Astrocyte of the hippocampus (primary cell): Measurements from ENCODE around the gene OPRM1.
A peak's percentile ranks its signal among the peaks of the same experiment; 100 is the strongest.

Experiments used
- DNase-seq: peaks from one replicate; pipeline ENCODE4 v3.0.0; 2011; ENCODE audit warnings: low read depth, low spot score

Gene OPRM1

GRCh38 chr6:154276810-154277628, 238.0 kb downstream of the OPRM1 start:
- peak; percentile 48 for DNase-seq

GRCh38 chr6:154277629-154278017, 238.6 kb downstream of the OPRM1 start:
- DNase-seq: no peak

- DNase-seq: no peak
These were observed 241.5 kb downstream of the OPRM1 start for GRCh38 chr6:154280521-154280920.

- DNase-seq: no peak
These were observed 245.3 kb downstream of the OPRM1 start for GRCh38 chr6:154284313-154284853.

- DNase-seq: no peak
These were observed 246.8 kb downstream of the OPRM1 start for GRCh38 chr6:154285826-154286225.

GRCh38 chr6:154289818-154290508, 250.9 kb downstream of the OPRM1 start:
- no peak for DNase-seq

- DNase-seq: no peak
These were observed 253.0 kb downstream of the OPRM1 start for GRCh38 chr6:154292066-154292465.

GRCh38 chr6:154292855-154293519, 253.9 kb downstream of the OPRM1 start:
- DNase-seq: peak; percentile 77

GRCh38 chr6:154295733-154296132, 256.7 kb downstream of the OPRM1 start:
- DNase-seq: no peak
